PC-3 (cell line): ENCODE results near the gene PLD1. TPM values are rescaled to one million over a fixed set of nuclear protein-coding genes. Genes with fewer than 3 reads are reported as not detected.
"Not testable (repeated sequence)": the region's sequence is repeated elsewhere in the genome, so short reads cannot be mapped to it uniquely, and the experiment has no call there.

ENCODE experiments used
- ATAC-seq: fragments of 200-7000 bp; cut with Tn5 transposase; 2 replicates; pipeline ENCODE4 v1.9.1; 2020; ENCODE audit warnings: mild to moderate bottlenecking, moderate library complexity
- BruUV-seq: library from RNA; stranded (reverse); fragments of 400-500 nt; replicated peaks from 2 replicates; lab custom pipeline; 2021; lab: Mats Ljungman, UMichigan
- CTCF ChIA-PET: fragments of 300-600 bp; sonication (Branson Sonifier 250); formaldehyde crosslinking; loops from one replicate; lab custom pipeline; 2022; ENCODE audit warnings: antibody characterized with exemption; lab: Charles Lee
- POLR2A ChIA-PET: fragments of 300-600 bp; sonication (Branson Sonifier 250); formaldehyde crosslinking; loops from one replicate; lab custom pipeline; 2022; ENCODE audit warnings: antibody characterized with exemption; ENCODE audit not compliant: unreplicated experiment; lab: Charles Lee
- DNase-seq: peaks from one replicate; pipeline ENCODE4 v3.0.0-alpha.2; 2015
- H2AFZ ChIP-seq: fragments of 300-600 bp; sonication (generic); 2 replicates; pipeline ENCODE4 v1.6.0; 2016; ENCODE audit warnings: antibody characterized with exemption, low read length
- H3F3A ChIP-seq: fragments of 300-600 bp; sonication (generic); one replicate; pipeline ENCODE4 v1.6.0; 2017; ENCODE audit warnings: antibody characterized with exemption, low read length, control low read depth, mild to moderate bottlenecking; ENCODE audit not compliant: unreplicated experiment
- H3K27ac ChIP-seq: fragments of 300-600 bp; sonication (generic); 2 replicates; pipeline ENCODE4 v1.5.1; 2016; ENCODE audit warnings: mild to moderate bottlenecking, low read length
- H3K27me3 ChIP-seq: fragments of 300-600 bp; sonication (generic); 2 replicates; pipeline ENCODE4 v1.6.1; 2016; ENCODE audit warnings: low read length, mixed read lengths
- H3K36me3 ChIP-seq: fragments of 300-600 bp; sonication (generic); 2 replicates; pipeline ENCODE4 v1.6.1; 2016; ENCODE audit warnings: low read depth, mixed run types, low read length, mixed read lengths
- H3K4me1 ChIP-seq: fragments of 300-600 bp; sonication (generic); 2 replicates; pipeline ENCODE4 v1.5.1; 2016; ENCODE audit warnings: low read length; ENCODE audit not compliant: insufficient read depth
- H3K4me2 ChIP-seq: fragments of 300-600 bp; sonication (generic); 2 replicates; pipeline ENCODE4 v1.6.0; 2016; ENCODE audit warnings: low read length
- H3K4me3 ChIP-seq: fragments of 300-600 bp; sonication (generic); 2 replicates; pipeline ENCODE4 v1.5.1; 2016; ENCODE audit warnings: mild to moderate bottlenecking, low read length, mixed read lengths
- H3K79me2 ChIP-seq: fragments of 300-600 bp; sonication (generic); 2 replicates; pipeline ENCODE4 v1.6.1; 2017; ENCODE audit warnings: low read length, mixed read lengths
- H3K9ac ChIP-seq: fragments of 300-600 bp; sonication (generic); 2 replicates; pipeline ENCODE4 v1.6.0; 2016; ENCODE audit warnings: mild to moderate bottlenecking, low read length
- H3K9me2 ChIP-seq: fragments of 300-600 bp; sonication (generic); replicated peaks from 2 replicates; pipeline ENCODE4 v1.6.1; 2016; ENCODE audit warnings: mixed run types, low read length, mixed read lengths
- H3K9me3 ChIP-seq: fragments of 300-600 bp; sonication (generic); 2 replicates; pipeline ENCODE4 v1.6.1; 2016; ENCODE audit warnings: low read length, mixed read lengths
- H4K20me1 ChIP-seq: fragments of 300-600 bp; sonication (generic); 2 replicates; pipeline ENCODE4 v1.6.1; 2016; ENCODE audit warnings: low read length, mixed read lengths
- EZH2 ChIP-seq: fragments of 300-600 bp; sonication (generic); IDR thresholded peaks from one replicate; pipeline ENCODE4 v1.6.1; 2017; ENCODE audit warnings: antibody characterized with exemption, mild to moderate bottlenecking, low read length; ENCODE audit not compliant: unreplicated experiment
- EZH2phosphoT487 ChIP-seq: fragments of 300-600 bp; sonication (generic); IDR thresholded peaks from 2 replicates; pipeline ENCODE4 v1.6.1; 2018; ENCODE audit warnings: mild to moderate bottlenecking, antibody characterized with exemption, low read length, borderline replicate concordance
- intact Hi-C: fragments of 100-400 bp; cut with micrococcal nuclease; formaldehyde crosslinking; loops from 2 replicates; pipeline ENCODE4 v1.9.0; 2023
- total RNA-seq: library from RNA; depleted of rRNA; stranded (reverse); fragments of >200 nt; gene quantifications from 2 replicates; pipeline ENCODE4 v1.2.3, GENCODE V29; 2014
- TF ChIP-seq, protein P1 (sequence below): fragments of 300-600 bp; sonication (generic); conservative IDR thresholded peaks from 2 replicates; pipeline ENCODE4 v1.5.1; 2017; ENCODE audit warnings: antibody characterized with exemption, low read depth, mild to moderate bottlenecking, low read length

Gene PLD1
- total RNA-seq, 1 experiment from 2014 or later, result 7.3 TPM

DNA sequence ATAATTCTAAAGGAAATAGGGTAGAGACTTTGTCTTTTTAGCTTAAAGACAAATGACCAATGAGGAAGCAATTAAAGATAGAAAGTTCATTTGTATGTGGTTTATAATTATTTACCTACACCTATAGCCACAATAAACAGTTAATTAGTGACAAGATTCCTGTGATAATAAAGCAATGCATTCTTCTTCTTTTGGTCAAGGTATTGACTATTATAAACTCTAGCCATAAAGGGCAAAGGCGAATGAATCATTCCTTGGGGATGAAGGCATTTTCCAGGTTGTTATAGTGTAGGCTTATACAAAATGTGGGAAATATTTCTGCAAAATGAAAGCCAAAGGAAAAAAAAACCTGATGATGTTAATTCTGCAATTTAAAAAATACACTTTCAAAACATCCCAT is 115.4 kb downstream of the PLD1 start:
- peaks cover 2% of the 10 kb centered on the region; the same call in 1 of the 2 replicates for H3K4me1 ChIP-seq
- intact Hi-C loops, result no loop called here
- no peak for TF ChIP-seq EZH2
- H2AFZ ChIP-seq, result no peak overlapping the region
- H3K36me3 ChIP-seq, result no peaks in the 10 kb centered on the region
- DNase-seq, result no peak
- H3K9me2 ChIP-seq, result no peaks in the 10 kb centered on the region
- ATAC-seq, result no peak
- BruUV-seq, result no TSS peak
- no peak overlapping the region for H3K4me3 ChIP-seq
- H3K9me3 ChIP-seq, result no peaks in the 10 kb centered on the region
- H3K9ac ChIP-seq, result no peak overlapping the region
- H3K27me3 ChIP-seq, result no peaks in the 10 kb centered on the region
- H3K27ac ChIP-seq, result no peak overlapping the region
- CTCF ChIA-PET, result no interaction called here
- no peaks in the 10 kb centered on the region for H4K20me1 ChIP-seq
- H3K4me2 ChIP-seq, result no peak overlapping the region
- no peaks in the 10 kb centered on the region for H3F3A ChIP-seq
- H3K79me2 ChIP-seq, result no peaks in the 10 kb centered on the region
- POLR2A ChIA-PET, result no interaction called here

DNA sequence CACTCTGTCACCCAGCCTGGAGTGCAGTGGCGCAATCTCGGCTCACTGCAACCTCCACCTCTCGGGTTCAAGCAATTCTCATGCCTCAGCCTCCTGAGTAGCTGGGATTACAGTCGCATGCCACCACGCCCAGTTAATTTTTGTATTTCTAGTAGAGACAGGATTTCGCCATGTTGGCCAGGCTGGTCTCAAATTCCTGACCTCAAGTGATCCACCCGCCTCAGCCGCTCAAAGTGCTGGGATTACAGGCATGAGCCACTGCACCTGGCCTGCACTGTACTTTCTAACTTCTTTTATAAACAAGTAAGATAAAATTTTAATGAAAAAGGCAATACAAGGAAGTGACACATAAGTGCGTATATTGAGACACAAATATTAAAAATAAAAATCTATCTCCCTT is 117.7 kb downstream of the PLD1 start:
- H3F3A ChIP-seq, H3K9me2 ChIP-seq, CTCF ChIA-PET, H3K9ac ChIP-seq, POLR2A ChIA-PET, H3K9me3 ChIP-seq, H4K20me1 ChIP-seq, H3K4me1 ChIP-seq, H2AFZ ChIP-seq, H3K36me3 ChIP-seq, DNase-seq, H3K4me3 ChIP-seq, H3K4me2 ChIP-seq, BruUV-seq, ATAC-seq, intact Hi-C loops, H3K79me2 ChIP-seq, H3K27ac ChIP-seq, H3K27me3 ChIP-seq: not testable (repeated sequence)

DNA sequence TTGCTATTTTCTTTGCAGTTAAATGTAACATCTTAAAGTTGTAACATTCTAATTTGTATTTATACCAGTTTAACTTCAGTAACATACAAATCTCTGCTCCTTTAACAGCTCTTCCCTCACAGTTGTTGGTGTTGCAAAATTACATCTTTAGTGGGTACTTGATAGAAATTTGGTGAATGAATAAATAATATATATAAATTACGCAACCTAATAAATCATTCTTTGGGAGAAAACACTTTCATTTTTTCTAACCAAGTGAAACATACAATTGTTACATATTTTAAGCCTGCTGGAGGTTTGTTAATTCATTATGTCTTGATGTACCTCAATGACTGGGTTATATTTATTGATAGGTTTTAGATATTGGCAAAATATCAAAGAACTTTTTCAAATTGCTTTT is 118.8 kb downstream of the PLD1 start:
- intact Hi-C loops, result no loop called here
- no peak for ATAC-seq
- no TSS peak for BruUV-seq

DNA sequence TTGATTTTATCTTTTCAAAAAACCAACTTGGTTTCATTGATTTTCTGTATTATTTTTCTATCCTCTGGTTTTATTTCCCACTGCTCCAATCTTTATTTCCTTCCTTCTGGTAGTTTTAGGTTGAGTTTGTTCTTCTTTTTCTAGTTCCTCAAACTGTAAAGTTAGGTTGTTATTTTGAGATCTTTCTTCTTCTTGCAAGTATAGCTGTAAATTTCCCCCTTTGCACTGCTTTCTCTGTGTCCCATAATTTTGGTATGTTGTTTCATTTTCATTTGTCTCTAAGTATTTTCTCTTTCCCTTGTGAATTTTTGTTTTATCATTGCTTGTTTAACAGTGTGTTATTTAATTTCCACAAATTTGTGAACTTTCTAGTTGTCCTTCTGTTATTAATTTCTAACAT is 120.0 kb downstream of the PLD1 start:
- CTCF ChIA-PET, result no interaction called here
- BruUV-seq, result no TSS peak

More for the DNA sequence above, 118.8 kb downstream of the PLD1 start:
- TF ChIP-seq, protein P1, sequence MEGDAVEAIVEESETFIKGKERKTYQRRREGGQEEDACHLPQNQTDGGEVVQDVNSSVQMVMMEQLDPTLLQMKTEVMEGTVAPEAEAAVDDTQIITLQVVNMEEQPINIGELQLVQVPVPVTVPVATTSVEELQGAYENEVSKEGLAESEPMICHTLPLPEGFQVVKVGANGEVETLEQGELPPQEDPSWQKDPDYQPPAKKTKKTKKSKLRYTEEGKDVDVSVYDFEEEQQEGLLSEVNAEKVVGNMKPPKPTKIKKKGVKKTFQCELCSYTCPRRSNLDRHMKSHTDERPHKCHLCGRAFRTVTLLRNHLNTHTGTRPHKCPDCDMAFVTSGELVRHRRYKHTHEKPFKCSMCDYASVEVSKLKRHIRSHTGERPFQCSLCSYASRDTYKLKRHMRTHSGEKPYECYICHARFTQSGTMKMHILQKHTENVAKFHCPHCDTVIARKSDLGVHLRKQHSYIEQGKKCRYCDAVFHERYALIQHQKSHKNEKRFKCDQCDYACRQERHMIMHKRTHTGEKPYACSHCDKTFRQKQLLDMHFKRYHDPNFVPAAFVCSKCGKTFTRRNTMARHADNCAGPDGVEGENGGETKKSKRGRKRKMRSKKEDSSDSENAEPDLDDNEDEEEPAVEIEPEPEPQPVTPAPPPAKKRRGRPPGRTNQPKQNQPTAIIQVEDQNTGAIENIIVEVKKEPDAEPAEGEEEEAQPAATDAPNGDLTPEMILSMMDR, result no peak
- no peak overlapping the region for H3K4me2 ChIP-seq
- H3K4me3 ChIP-seq, result no peak overlapping the region
- no peak overlapping the region for H2AFZ ChIP-seq
- no peaks in the 10 kb centered on the region for H3K9me2 ChIP-seq
- ChIA-PET CTCF (interaction anchor here (0.6 kb wide), 1 partner anchor 142 kb away, joined by 3 read pairs; no protein-coding TSS in a partner anchor), POLR2A (no interaction called here)
- no peaks in the 10 kb centered on the region for H3K27me3 ChIP-seq
- no peaks in the 10 kb centered on the region for H3K36me3 ChIP-seq
- no peaks in the 10 kb centered on the region for H3F3A ChIP-seq
- no peaks in the 10 kb centered on the region for H3K9me3 ChIP-seq
- H3K27ac ChIP-seq, result no peak overlapping the region
- H3K9ac ChIP-seq, result no peak overlapping the region
- no peak for DNase-seq
- H3K4me1 ChIP-seq, result peaks cover 2% of the 10 kb centered on the region; the same call in 1 of the 2 replicates
- no peaks in the 10 kb centered on the region for H3K79me2 ChIP-seq
- H4K20me1 ChIP-seq, result no peaks in the 10 kb centered on the region

More for the DNA sequence above, 120.0 kb downstream of the PLD1 start:
- Histone ChIP-seq H4K20me1 (no peaks in the 10 kb centered on the region), H3K79me2 (no peaks in the 10 kb centered on the region), H2AFZ (no peak overlapping the region), H3K9me2 (no peaks in the 10 kb centered on the region), H3K4me1 (peaks cover 2% of the 10 kb centered on the region; the same call in 1 of the 2 replicates), H3K9ac (no peak overlapping the region), H3K9me3 (no peaks in the 10 kb centered on the region), H3K27me3 (no peaks in the 10 kb centered on the region), H3F3A (no peaks in the 10 kb centered on the region), H3K4me2 (no peak overlapping the region), H3K27ac (no peak overlapping the region), H3K36me3 (no peaks in the 10 kb centered on the region), H3K4me3 (no peak overlapping the region)
- ATAC-seq (no peak), DNase-seq (no peak)
- TF ChIP-seq EZH2phosphoT487, result no peak
- TF ChIP-seq EZH2, result no peak
- TF ChIP-seq, protein P1, result no peak
- intact Hi-C loops, result no loop called here
- POLR2A ChIA-PET, result no interaction called here
